Mononuclear cell (primary cell): ENCODE measurements around the gene YBX1. TPM values are rescaled to one million over a fixed set of nuclear protein-coding genes. Genes with fewer than 3 reads are reported as not detected.
"Not testable (repeated sequence)": the region's sequence is repeated elsewhere in the genome, so short reads cannot be mapped to it uniquely, and the experiment has no call there.

Experiments
- H3K27me3 ChIP-seq: 2 replicates; pipeline ENCODE4 v1.6.0; 2011; ENCODE audit warnings: low read length, control low read depth; ENCODE audit not compliant: insufficient read depth
- H3K4me1 ChIP-seq: 2 replicates; pipeline ENCODE4 v1.5.1; 2011; ENCODE audit warnings: mild to moderate bottlenecking, low read length, control low read depth; ENCODE audit not compliant: insufficient read depth
- H3K4me3 ChIP-seq: 2 replicates; pipeline ENCODE4 v1.5.1; 2011; ENCODE audit warnings: mild to moderate bottlenecking, low read length, moderate library complexity
- H3K9me3 ChIP-seq: 2 replicates; pipeline ENCODE4 v1.5.1; 2011; ENCODE audit warnings: low read depth, mild to moderate bottlenecking, control low read depth, low read length
- total RNA-seq: library from RNA; depleted of rRNA; stranded (reverse); fragments of >200 nt; gene quantifications from one replicate; pipeline ENCODE4 v1.2.3, GENCODE V29; 2012

The YBX1 gene
- total RNA-seq, 1 donor, result 446 TPM

DNA sequence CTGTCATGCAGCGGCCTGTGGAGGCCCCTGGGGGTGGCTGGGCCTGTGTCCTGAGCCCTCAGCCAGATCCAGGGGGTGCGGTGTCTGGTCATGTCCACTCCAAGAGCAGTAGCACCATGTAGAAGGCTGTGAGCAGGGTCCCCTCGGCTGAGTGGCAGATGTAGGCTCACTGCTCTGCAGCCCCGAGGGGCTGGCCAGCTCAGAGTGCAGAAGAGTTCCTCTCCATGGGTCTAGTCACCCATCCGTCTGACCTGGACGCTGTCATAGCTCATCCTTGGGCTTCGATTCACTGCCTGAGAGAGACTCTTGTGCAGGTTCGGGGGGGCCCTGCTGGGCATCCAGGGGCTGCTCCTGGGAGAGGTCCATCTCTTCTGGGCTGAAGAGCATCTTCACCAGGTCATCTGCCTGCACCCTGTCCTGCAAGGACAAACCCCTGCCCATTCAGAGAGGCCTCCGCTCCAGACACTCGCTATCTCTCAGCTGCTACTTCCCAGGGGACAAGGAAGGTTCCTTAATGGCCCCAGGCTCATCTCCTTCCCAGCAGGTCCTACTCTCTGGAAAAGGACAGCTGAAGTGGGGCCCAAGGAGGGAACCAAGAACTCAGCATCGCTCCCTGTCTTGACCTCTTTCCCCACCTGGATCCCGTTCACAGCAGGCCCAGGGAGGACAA lies 64.4 kb downstream of the YBX1 start:
- peaks cover 18% of the 10 kb centered on the region for H3K4me1 ChIP-seq

DNA sequence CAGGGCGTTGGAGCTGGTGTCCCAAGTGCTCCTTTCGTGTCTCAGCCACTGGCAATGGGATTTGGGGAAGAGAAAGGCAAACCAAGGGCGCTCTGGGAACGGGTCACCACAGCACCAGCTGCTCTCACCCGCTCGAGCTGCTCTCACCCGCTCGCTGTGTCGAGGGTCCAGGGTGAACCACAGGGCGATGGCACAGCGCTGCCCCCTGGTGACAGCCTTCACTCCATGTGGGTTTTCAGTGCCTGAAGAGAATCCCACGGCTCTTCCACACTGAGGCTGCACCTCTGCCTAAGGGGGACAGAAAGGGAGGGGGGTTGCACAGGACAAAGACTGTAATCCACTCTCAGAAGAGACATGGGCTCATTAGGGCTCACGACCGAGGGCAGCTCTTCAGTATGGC lies 64.9 kb downstream of the YBX1 start:
- no peak overlapping the region for H3K4me3 ChIP-seq
- no peaks in the 10 kb centered on the region for H3K9me3 ChIP-seq
- peaks cover 18% of the 10 kb centered on the region for H3K4me1 ChIP-seq
- no peaks in the 10 kb centered on the region for H3K27me3 ChIP-seq

More for the DNA sequence above, 64.4 kb downstream of the YBX1 start:
- Histone ChIP-seq H3K27me3 (no peaks in the 10 kb centered on the region), H3K9me3 (no peaks in the 10 kb centered on the region), H3K4me3 (no peak overlapping the region)

DNA sequence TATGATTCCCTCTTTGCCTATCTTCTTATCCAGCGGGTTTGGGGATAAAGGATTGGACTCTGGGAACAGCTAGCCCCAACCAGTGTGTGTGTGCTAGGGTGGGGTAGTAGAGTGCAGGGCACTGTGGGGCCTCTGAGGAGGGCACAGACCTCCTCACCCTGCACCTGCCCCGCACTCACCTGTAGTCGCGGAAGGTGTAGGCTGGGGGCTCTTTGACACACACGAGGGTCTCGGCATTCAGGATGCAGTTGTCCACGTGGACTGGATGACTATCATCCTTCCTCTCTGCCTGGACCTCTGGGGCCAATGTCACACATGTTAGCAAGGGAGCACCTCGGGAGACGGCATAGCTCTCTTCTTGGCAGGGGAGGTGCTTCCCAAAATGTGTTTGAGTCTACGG lies 65.8 kb downstream of the YBX1 start:
- no peaks in the 10 kb centered on the region for H3K9me3 ChIP-seq
- no peak overlapping the region for H3K4me3 ChIP-seq
- H3K27me3 ChIP-seq, result no peaks in the 10 kb centered on the region
- H3K4me1 ChIP-seq, result peaks cover 18% of the 10 kb centered on the region

DNA sequence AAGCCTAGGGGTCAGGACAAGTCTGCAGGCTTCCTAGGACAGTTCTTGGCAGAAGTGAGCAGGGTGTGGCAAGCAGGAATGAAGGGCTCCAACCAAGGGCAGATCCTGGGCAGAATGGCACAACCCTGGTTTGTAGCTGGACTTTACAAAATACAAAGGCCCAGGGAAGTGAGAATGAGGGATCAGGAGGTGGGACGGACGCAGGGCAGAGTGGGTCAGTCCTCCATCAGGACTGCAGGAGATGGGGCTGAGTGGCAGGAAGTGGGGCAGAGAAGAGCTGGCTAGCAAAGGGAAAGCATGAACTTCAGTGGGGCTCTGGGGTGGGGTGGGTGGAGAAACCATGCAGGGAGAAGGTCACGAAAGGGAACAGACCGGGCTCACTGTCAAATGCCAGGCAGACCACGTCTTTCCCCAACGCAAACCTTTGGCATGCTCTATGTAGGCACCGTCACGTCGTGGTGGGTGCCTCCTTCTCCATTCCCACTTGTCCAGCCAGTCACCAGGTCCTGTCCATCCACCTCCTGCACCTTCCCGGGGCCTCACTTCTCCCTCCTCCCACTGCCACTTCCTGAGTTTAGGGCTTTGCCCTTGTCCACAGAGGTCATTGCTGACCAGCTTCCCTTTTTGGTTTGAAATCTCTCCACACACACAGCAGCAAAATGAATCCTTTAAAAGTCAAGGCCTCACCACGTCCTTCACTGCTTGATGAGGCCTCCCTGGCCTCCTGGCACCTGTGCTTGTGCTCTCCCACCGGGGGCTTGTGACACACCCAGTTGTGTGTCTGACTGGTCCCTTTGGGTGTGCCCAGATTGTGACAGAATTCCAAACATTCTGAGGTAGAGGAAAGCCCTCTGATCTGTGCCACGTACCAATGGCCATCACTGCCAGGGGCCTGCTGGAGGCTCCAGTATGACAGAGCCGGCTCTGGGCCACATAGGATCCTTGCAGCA lies 66.5 kb downstream of the YBX1 start:
- no peaks in the 10 kb centered on the region for H3K27me3 ChIP-seq
- no peaks in the 10 kb centered on the region for H3K9me3 ChIP-seq
- H3K4me1 ChIP-seq, result peaks cover 18% of the 10 kb centered on the region
- H3K4me3 ChIP-seq, result no peak overlapping the region

DNA sequence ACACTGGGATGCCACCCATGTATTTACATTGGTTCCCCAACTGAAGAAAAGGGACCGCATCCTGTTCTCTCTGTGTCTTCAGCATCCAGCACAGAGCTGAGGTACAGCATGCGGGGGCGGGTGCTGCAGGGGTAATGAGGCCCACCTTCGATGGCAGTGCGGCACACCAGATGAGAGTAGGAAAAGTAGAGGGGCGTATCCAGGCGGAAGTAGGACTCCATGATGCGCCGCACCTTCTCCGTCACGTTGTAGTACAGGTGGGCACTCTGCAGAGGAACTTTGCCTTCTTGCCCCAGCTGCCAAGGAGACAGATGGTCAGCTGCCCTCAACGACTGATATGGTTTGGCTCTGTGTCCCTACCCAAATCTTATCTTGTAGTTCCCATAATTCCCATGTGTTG lies 67.8 kb downstream of the YBX1 start:
- H3K9me3 ChIP-seq, result no peaks in the 10 kb centered on the region
- H3K27me3 ChIP-seq, result no peaks in the 10 kb centered on the region
- peaks cover 18% of the 10 kb centered on the region for H3K4me1 ChIP-seq
- H3K4me3 ChIP-seq, result no peak overlapping the region

DNA sequence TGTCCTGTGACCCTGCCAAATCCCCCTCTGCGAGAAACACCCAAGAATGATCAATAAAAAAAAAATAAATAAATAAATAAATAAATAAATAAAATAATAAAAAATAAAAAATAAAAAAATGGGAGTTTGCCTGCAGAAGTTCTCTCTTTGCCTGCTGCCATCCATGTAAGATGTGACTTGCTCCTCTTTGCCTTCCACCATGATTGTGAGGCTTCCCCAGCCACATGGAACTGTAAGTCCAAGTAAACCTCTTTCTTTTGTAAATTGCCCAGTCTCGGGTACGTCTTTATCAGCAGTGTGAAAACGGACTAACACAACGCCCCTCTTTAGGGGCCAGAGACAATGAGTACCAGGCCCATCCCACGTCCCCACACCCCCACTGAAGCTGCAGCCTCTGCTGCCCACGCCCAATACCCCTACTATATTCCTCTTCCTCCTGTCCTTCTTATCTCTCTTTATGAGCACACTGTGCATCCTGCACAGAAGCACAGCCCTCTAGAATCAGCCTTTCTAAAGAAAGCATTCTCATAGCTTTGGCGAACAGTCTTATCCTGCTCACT lies 69.4 kb downstream of the YBX1 start:
- H3K27me3 ChIP-seq, H3K9me3 ChIP-seq, H3K4me3 ChIP-seq: not testable (repeated sequence)
- H3K4me1 ChIP-seq, result peaks cover 18% of the 10 kb centered on the region

DNA sequence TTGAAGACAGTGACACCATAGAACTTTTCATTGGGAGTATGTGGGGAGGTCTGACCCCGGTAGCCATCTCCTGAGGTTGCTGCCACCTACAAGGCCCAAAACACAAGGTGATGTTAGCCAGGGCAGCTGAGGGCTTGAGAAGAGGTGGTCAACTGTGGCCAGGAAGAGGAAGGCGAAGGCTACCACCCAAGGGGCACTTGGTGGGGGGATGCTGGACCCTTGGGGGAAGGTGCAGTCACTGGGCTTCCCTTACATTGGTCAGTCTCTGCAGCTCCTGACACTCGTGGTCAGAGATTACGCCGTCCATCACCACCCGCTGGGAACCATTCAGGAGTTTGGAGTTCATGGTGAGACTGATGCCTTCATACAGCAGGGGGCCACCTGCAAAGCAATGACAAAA lies 70.1 kb downstream of the YBX1 start:
- no peak overlapping the region for H3K4me3 ChIP-seq
- peaks cover 18% of the 10 kb centered on the region for H3K4me1 ChIP-seq
- no peaks in the 10 kb centered on the region for H3K9me3 ChIP-seq
- H3K27me3 ChIP-seq, result no peaks in the 10 kb centered on the region

DNA sequence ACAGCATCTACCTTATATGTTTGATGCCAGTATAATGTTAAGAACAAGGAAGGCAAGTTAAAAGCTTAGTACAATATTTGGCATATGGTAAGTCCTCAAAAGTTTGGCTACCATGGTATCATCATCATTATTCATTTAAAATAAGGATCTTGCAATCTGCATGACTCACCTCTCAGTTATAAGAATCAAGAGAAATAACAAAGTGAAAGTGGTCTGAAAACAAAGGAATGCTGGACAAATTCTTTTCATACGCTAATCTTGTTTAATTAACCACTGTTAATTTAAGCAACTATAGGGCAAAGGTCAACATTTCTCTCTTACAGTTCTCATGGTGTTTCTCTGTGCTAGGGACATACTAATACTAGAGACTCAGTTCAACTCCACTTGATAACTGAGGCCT lies 70.9 kb downstream of the YBX1 start:
- Histone ChIP-seq H3K4me1 (peaks cover 16% of the 10 kb centered on the region), H3K9me3 (no peaks in the 10 kb centered on the region), H3K27me3 (no peaks in the 10 kb centered on the region), H3K4me3 (no peak overlapping the region)

Other genes starting within 250 kb of the YBX1 start
- 0.84 TPM for gene ZMYND12, start 226.4 kb upstream of the YBX1 start, total RNA-seq
- 35.6 TPM for gene PPCS, start 225.9 kb upstream of the YBX1 start, total RNA-seq
- gene CCDC30, start 219.1 kb upstream of the YBX1 start, total RNA-seq, result 2.3 TPM
- gene PPIH, start 24.0 kb upstream of the YBX1 start, total RNA-seq, result 26.1 TPM
- gene CLDN19, start 57.8 kb downstream of the YBX1 start, total RNA-seq, result under 0.01 TPM
- gene P3H1, start 84.6 kb downstream of the YBX1 start, total RNA-seq, result 12.7 TPM
- 6.3 TPM for gene C1orf50, start 84.8 kb downstream of the YBX1 start, total RNA-seq
- 1.0 TPM for gene TMEM269, start 102.6 kb downstream of the YBX1 start, total RNA-seq
- gene ERMAP, start 134.7 kb downstream of the YBX1 start, total RNA-seq, result 6.4 TPM
- gene SVBP, start 135.0 kb downstream of the YBX1 start, total RNA-seq, result 22.5 TPM
- gene ZNF691, start 164.2 kb downstream of the YBX1 start, total RNA-seq, result 1.6 TPM